ENCODE measurements around the gene SEMA5A.

The SEMA5A gene

DNA sequence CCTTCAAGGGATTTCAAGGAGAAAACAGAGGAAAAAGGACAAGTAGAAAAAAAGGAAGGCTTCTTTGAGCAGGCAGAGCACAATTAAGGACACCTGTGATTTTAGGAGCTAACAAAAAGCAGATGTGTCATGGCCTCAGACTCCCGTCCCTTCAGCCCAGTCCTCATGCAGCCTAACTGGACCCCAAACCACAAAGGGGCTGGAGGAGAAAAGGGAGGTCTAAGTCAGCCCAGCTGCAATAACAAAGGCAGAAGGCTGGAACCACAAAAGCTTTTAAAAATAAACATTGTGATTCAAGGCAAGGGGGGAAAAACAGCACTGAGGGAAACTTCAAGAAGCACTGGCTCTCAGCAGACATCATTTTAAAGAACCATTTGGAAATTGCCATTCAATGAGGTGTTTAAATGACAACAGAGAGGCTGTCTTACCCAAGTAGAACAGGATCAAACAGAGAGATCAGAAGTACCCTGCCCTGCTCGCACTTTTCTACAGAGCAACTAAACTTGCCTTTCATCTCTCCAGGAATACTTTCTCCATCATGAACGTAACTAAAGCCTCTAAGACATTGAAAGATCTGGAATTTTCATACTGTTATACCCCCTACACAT lies 89.3 kb downstream of the SEMA5A start:
- no peak for DNase-seq (ENCODE audit: low spot score)
- in situ Hi-C loops (cut with MboI; ENCODE audit: low pct_unique_long_range_greater_than_20kb, low sequenced_read_pairs, unreplicated experiment), result no loop called here
- TF ChIP-seq, protein P1, sequence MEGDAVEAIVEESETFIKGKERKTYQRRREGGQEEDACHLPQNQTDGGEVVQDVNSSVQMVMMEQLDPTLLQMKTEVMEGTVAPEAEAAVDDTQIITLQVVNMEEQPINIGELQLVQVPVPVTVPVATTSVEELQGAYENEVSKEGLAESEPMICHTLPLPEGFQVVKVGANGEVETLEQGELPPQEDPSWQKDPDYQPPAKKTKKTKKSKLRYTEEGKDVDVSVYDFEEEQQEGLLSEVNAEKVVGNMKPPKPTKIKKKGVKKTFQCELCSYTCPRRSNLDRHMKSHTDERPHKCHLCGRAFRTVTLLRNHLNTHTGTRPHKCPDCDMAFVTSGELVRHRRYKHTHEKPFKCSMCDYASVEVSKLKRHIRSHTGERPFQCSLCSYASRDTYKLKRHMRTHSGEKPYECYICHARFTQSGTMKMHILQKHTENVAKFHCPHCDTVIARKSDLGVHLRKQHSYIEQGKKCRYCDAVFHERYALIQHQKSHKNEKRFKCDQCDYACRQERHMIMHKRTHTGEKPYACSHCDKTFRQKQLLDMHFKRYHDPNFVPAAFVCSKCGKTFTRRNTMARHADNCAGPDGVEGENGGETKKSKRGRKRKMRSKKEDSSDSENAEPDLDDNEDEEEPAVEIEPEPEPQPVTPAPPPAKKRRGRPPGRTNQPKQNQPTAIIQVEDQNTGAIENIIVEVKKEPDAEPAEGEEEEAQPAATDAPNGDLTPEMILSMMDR (IDR thresholded peaks at IDR 0.05; ENCODE audit: extremely low read depth, insufficient read depth, missing control alignments), result no peak

DNA sequence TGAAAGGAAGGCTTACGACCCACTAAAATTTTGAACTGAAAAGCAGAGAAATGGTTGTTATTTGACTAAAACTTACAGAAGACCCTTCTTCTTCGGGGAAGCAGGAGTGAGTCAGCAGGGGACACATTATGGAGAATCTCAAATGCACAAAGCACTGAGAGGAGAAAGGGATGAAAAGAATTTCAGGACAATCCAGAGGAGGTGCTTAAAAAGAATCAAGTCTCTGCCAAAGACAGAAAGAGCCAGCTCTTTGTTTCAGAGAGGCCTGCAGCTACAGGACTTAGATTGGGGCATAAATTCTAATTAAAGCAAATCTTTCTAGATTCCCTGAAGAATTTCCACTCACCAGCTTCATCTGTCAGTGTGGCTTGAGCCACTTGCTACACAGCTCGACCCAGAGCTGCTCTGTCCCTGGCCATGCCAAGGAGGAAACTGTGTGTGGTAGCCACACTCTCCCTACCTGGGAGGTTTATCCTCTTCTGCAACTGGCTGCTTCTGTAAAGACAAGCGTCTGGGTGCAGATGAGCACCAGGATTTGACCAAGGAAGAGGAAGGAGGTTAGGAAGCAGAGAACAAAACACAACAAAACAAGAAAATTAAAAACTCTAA lies 89.9 kb downstream of the SEMA5A start:
- in situ Hi-C loops (cut with MboI; ENCODE audit: low pct_unique_long_range_greater_than_20kb, low sequenced_read_pairs, unreplicated experiment), result no loop called here
- TF ChIP-seq, protein P1 (IDR thresholded peaks at IDR 0.05; ENCODE audit: extremely low read depth, insufficient read depth, missing control alignments), result no peak
- no peak for DNase-seq (ENCODE audit: low spot score)

DNA sequence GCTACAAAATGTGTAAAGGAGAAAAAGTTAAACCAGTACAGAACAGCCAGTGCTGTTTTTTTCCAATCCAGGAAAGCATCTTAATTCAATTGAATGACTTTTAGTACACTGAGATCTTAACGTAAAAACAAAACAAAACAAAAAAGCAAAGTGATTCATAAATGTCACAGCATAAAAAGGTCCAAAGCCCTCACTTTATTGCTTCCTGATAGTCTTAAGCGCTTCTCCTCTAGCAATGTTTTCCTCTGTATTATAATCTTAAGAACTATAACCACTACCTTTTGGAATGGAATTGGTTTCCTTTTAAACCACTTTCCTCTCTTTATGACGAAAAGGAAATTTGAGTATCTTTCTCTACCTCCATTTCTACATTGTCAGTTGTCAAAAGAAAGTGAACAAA lies 91.4 kb downstream of the SEMA5A start:
- in situ Hi-C loops (cut with MboI; ENCODE audit: low pct_unique_long_range_greater_than_20kb, low sequenced_read_pairs, unreplicated experiment), result no loop called here
- DNase-seq (ENCODE audit: low spot score), result no peak
- TF ChIP-seq, protein P1 (IDR thresholded peaks at IDR 0.05; ENCODE audit: extremely low read depth, insufficient read depth, missing control alignments), result no peak

DNA sequence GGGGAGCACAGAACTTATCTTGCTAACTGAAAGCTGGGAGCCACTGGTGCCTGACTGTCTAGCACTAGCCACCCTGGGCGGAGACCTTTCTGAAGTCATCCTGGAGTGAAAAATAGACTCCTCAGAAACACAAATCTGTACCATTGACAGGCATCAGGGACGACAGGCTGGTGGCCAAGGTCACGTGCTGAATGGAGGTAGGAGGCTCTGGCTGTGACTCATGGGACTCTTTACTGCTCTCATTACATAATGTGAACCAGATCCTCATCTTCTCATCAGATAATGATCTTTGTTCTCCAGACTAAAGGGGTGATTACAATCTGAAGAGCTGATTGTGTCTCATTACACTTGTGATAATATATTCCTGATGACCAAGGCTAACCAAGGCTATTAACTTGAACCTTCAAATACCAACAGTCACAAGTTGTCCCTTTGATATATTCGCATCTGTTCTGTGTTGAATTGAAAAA lies 91.8 kb downstream of the SEMA5A start:
- DNase-seq (ENCODE audit: low spot score), result peak; percentile 38
- TF ChIP-seq, protein P1 (IDR thresholded peaks at IDR 0.05; ENCODE audit: extremely low read depth, insufficient read depth, missing control alignments), result no peak
- in situ Hi-C loops (cut with MboI; ENCODE audit: low pct_unique_long_range_greater_than_20kb, low sequenced_read_pairs, unreplicated experiment), result no loop called here

DNA sequence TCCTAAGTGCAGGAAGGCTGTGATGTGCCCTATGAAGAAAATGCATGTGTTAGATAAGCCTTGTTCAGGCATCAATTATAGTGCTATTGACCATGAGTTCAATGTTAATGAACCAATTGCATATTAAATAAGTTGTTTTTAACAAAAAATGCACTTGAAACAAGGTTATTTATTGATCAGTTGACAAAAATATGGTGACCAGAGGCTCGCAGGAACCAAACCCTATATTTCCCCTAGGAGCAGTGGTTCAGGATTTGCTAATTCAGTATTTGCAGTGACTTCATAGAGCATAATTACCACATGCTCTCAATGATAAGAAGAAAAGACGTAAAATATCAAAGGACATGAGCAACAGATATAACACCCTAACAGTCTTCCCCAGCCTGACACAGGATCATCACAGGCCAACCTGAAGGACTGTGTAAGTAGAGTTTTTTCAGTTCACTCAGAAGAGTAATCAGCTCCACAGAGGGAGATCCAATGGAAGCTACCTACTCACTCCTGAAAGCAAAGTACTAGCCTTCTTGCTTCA lies 92.3 kb downstream of the SEMA5A start:
- no peak for DNase-seq (ENCODE audit: low spot score)
- TF ChIP-seq, protein P1 (IDR thresholded peaks at IDR 0.05; ENCODE audit: extremely low read depth, insufficient read depth, missing control alignments), result no peak
- in situ Hi-C loops (cut with MboI; ENCODE audit: low pct_unique_long_range_greater_than_20kb, low sequenced_read_pairs, unreplicated experiment), result no loop called here

DNA sequence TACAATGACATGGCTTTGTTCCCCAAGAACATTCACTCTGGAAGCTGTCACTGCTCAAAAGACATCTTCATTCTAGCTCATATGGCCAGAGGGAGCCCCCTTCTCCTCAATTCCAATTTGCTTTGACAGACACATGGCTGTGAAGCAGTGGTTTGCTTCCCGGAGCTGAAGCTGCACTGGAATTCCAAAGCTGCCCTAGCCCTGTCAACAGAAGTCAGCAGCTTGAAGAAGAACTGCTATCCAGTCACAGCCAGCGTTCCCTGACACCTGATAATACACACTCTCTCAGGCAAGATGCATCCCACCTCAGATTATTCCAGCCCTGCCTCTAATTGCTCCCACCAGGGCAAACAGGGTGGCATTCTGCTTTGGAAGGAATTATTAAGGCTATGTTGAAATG lies 93.7 kb downstream of the SEMA5A start:
- no peak for DNase-seq (ENCODE audit: low spot score)
- in situ Hi-C loops (cut with MboI; ENCODE audit: low pct_unique_long_range_greater_than_20kb, low sequenced_read_pairs, unreplicated experiment), result no loop called here
- TF ChIP-seq, protein P1 (IDR thresholded peaks at IDR 0.05; ENCODE audit: extremely low read depth, insufficient read depth, missing control alignments), result no peak

All from GM13977 (cell line).